OCI-LY3 (cell line): ENCODE data around the gene UNC5C.

Experiments
- H2AFZ ChIP-seq: fragments of 200-600, 300-600 bp; shearing (Covaris generic); 2 replicates; pipeline ENCODE4 v1.6.0; 2014; ENCODE audit warnings: antibody characterized with exemption, low read depth, low read length
- H3K27ac ChIP-seq: fragments of 200-600, 300-600 bp; sonication (generic); 2 replicates; pipeline ENCODE4 v1.5.1; 2014; ENCODE audit warnings: mild to moderate bottlenecking, low read length, moderate library complexity, mixed read lengths
- H3K27me3 ChIP-seq: fragments of 200-600, 300-600 bp; sonication (generic); 2 replicates; pipeline ENCODE4 v1.6.1; 2014; ENCODE audit warnings: low read depth, low read length, mixed read lengths
- H3K36me3 ChIP-seq: fragments of 200-600, 300-600 bp; sonication (generic); replicated peaks from 2 replicates; pipeline ENCODE3; 2014; ENCODE audit warnings: low read depth, low read length, mixed read lengths
- H3K4me1 ChIP-seq: fragments of 300-600, 200-600 bp; sonication (generic); 2 replicates; pipeline ENCODE4 v1.6.1; 2014; ENCODE audit warnings: low read length, mixed read lengths
- H3K4me2 ChIP-seq: fragments of 200-600, 300-600 bp; sonication (generic); 2 replicates; pipeline ENCODE4 v1.6.1; 2014; ENCODE audit warnings: low read length, mixed read lengths
- H3K4me3 ChIP-seq: fragments of 300-600, 200-600 bp; sonication (generic); 2 replicates; pipeline ENCODE4 v1.5.1; 2014; ENCODE audit warnings: antibody characterized with exemption, mild to moderate bottlenecking, low read length, moderate library complexity
- H3K79me2 ChIP-seq: fragments of 300-600, 200-600 bp; shearing (Covaris generic); 2 replicates; pipeline ENCODE4 v1.6.1; 2014; ENCODE audit warnings: mild to moderate bottlenecking, low read length, mixed read lengths
- H3K9ac ChIP-seq: fragments of 300-600, 200-600 bp; shearing (Covaris generic); 2 replicates; pipeline ENCODE4 v1.6.0; 2014; ENCODE audit warnings: mild to moderate bottlenecking, low read length, moderate library complexity
- H3K9me3 ChIP-seq: fragments of 200-600, 300-600 bp; shearing (Covaris generic); 2 replicates; pipeline ENCODE4 v1.6.1; 2014; ENCODE audit warnings: low read length, mixed read lengths; ENCODE audit not compliant: insufficient read depth
- H4K20me1 ChIP-seq: fragments of 200-600, 300-600 bp; sonication (generic); 2 replicates; pipeline ENCODE4 v1.6.1; 2016; ENCODE audit warnings: low read length, mixed read lengths; ENCODE audit not compliant: insufficient read depth
- CTCF ChIP-seq: fragments of 200-600, 300-600 bp; sonication (generic); IDR thresholded peaks from 2 replicates; pipeline ENCODE4 v1.5.1; 2014; ENCODE audit warnings: antibody characterized with exemption, low read length, low read depth
- EZH2phosphoT487 ChIP-seq: fragments of 200-600 bp; shearing (Covaris generic); IDR thresholded peaks from 2 replicates; pipeline ENCODE4 v1.6.1; 2018; ENCODE audit warnings: antibody characterized with exemption, mixed run types, low read depth

The UNC5C gene

GRCh38 chr4:95556207-95556859, 7.6 kb upstream of the UNC5C start:
- H3K27ac ChIP-seq = no peak overlapping the region
- H3K36me3 ChIP-seq = no peaks in the 10 kb centered on the region
- no peaks in the 10 kb centered on the region for H3K27me3 ChIP-seq
- no peak for TF ChIP-seq EZH2phosphoT487
- H3K79me2 ChIP-seq = no peaks in the 10 kb centered on the region
- H4K20me1 ChIP-seq = no peaks in the 10 kb centered on the region
- H3K4me1 ChIP-seq = no peaks in the 10 kb centered on the region
- no peaks in the 10 kb centered on the region for H3K9me3 ChIP-seq
- H3K9ac ChIP-seq = no peak overlapping the region
- no peak overlapping the region for H3K4me3 ChIP-seq
- H3K4me2 ChIP-seq = no peak overlapping the region
- H2AFZ ChIP-seq = no peak overlapping the region

DNA sequence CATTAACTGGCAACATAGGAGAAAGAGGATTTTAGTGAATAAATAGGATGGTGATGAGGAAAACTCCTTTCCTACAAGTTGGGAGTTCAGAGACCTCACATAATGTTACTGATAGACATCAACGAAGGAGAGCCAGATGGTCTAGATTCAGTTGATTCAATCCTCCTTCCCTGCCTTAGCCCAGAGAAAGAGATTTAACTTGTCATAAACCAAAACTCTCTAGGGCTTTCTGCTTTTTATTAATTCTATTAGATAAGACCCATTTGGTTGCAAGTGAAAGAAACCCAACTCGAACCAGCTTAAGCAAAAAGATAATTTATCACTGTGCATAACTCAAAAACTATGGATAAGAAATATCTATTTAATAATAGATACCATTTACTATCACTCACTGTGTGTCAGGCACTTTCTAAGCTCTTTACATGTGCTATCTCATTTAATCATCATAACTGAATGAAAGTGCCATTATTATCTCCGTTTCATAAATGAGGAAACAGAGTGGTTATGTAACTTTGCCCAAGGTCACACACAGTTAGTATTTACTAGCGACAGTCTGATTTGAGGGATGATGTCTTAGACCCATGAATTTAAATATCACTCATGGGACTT, 4.3 kb upstream of the UNC5C start:
- no peaks in the 10 kb centered on the region for H3K79me2 ChIP-seq
- H2AFZ ChIP-seq = no peak overlapping the region
- no peak overlapping the region for H3K4me3 ChIP-seq
- no peak overlapping the region for H3K27ac ChIP-seq
- H3K9me3 ChIP-seq = no peaks in the 10 kb centered on the region
- TF ChIP-seq EZH2phosphoT487 (no peak), CTCF (no peak)
- no peaks in the 10 kb centered on the region for H3K4me1 ChIP-seq
- H3K27me3 ChIP-seq = no peaks in the 10 kb centered on the region
- H3K9ac ChIP-seq = no peak overlapping the region
- no peaks in the 10 kb centered on the region for H3K36me3 ChIP-seq
- H4K20me1 ChIP-seq = no peaks in the 10 kb centered on the region
- H3K4me2 ChIP-seq = no peak overlapping the region

DNA sequence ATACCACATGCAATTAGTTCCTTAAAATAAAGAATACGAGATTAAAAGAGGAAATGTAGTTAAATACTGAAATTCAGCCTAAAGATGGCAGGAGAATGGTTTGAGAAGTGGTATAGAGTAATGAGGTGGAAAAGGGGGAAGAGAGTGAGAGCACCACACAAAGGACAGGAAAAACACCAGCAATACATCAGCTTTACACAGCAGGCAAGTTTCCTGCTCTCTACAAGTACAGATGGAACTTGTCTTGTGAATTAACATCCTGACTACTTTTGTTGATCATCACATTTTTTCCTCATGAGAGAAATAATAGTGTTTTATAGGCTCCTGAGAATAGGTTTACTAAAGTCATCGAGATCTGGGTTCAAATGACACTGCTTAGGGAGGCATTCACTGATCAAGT, 2.9 kb upstream of the UNC5C start:
- H3K27me3 ChIP-seq = no peaks in the 10 kb centered on the region
- no peak overlapping the region for H3K27ac ChIP-seq
- H3K9me3 ChIP-seq = no peaks in the 10 kb centered on the region

DNA sequence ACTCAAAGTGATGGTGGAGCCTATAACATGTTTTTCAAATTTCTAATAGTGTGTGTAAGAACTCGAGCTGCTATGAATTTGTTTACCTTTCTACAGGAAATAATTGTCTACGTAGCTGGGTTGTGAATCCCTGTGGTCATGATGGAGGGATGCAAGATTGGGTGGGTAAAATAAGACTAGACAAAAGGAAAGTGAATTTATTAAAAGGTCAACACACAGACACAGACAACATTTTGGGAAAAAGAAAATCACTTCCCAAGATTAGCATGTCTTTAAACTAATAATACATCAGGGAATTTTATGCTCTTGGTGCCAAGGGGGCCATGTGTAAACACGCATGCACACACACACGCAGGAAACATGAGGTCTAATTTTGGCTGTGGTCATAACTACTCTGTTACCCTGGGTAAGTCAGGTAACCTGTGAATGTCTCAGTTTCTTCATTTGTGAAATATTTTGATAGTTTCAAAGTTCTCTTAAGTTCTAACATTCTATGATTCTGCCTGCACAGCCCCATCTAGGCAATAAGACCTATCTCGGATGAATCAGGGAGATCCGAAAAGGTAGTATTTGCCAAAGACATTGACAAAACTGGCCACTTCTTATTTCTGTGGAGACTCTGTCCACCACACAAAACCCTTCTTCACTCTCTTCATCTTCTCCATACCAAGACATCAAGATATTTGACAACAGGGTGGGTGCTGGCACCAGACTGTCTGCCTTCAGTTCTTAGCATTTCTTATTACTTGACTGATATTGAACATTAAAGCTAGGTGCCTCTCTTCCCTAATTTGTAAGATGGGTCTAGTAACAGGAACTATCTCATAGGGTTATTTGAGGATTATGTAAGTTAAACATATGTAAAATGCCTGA, 1.6 kb upstream of the UNC5C start:
- H3K4me2 ChIP-seq = no peak overlapping the region
- H3K9me3 ChIP-seq = no peaks in the 10 kb centered on the region
- H3K79me2 ChIP-seq = no peaks in the 10 kb centered on the region
- no peaks in the 10 kb centered on the region for H3K36me3 ChIP-seq
- H3K27ac ChIP-seq = no peak overlapping the region
- H2AFZ ChIP-seq = no peak overlapping the region
- TF ChIP-seq CTCF (no peak), EZH2phosphoT487 (no peak)
- peaks cover 8% of the 10 kb centered on the region; the same call in 1 of the 2 replicates for H3K27me3 ChIP-seq
- H3K9ac ChIP-seq = no peak overlapping the region
- H4K20me1 ChIP-seq = no peaks in the 10 kb centered on the region
- H3K4me3 ChIP-seq = no peak overlapping the region
- H3K4me1 ChIP-seq = no peaks in the 10 kb centered on the region

More for the DNA sequence above, 2.9 kb upstream of the UNC5C start:
- no peaks in the 10 kb centered on the region for H4K20me1 ChIP-seq
- H3K9ac ChIP-seq = no peak overlapping the region
- H3K36me3 ChIP-seq = no peaks in the 10 kb centered on the region
- H2AFZ ChIP-seq = no peak overlapping the region
- no peak overlapping the region for H3K4me3 ChIP-seq
- TF ChIP-seq EZH2phosphoT487 = no peak
- TF ChIP-seq CTCF = no peak
- H3K4me1 ChIP-seq = no peaks in the 10 kb centered on the region
- no peak overlapping the region for H3K4me2 ChIP-seq
- H3K79me2 ChIP-seq = no peaks in the 10 kb centered on the region
